Measurements from ENCODE around the gene NCAPD3.
"Not testable (repeated sequence)": the region's sequence is repeated elsewhere in the genome, so short reads cannot be mapped to it uniquely, and the experiment has no call there.

The NCAPD3 gene

DNA sequence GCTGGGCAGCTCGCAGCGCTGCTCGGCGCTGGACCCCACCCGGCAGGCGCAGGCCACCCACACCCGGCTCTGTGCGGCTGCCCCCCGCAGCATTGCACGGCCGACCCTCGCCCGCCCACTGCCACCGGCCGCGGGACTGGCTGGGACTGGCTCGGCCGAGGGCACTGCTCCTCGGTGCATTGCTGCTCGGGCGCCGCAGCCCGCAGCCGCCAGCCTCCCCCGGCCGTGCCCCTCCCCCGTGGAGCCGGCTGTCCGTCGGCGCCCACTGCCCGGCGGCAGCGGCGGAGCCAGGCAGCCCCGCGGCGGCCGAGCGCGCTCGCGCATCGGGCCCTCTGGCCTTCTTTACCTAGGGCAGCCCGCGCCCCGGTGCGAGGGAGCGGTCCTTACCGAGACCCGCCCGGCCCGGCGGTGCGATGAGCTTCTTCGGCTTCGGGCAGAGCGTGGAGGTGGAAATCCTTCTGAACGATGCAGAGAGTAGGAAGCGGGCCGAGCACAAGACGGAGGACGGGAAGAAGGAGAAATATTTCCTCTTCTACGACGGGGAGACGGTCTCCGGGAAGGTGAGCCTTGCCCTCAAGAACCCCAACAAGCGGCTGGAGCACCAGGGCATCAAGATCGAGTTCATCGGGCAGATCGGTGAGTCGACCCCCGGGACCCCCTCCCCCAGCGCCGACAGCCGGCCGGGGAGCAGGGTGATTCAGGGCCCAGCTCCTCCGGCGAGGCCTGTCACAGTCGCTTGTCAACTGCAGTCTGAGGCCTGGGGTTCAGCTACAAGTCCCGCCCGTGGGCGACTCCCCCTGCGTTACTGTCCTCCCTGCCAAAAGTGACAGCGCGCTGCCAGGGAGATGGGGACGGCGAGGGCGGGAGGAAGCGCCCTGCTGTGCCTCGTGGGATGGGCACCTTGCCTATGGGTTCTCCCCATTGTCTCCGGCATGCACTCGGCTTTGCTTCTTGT lies 1.2 kb upstream of the NCAPD3 start:
- peak; percentile 21 for DNase-seq (ENCODE audit: low spot score)

DNA sequence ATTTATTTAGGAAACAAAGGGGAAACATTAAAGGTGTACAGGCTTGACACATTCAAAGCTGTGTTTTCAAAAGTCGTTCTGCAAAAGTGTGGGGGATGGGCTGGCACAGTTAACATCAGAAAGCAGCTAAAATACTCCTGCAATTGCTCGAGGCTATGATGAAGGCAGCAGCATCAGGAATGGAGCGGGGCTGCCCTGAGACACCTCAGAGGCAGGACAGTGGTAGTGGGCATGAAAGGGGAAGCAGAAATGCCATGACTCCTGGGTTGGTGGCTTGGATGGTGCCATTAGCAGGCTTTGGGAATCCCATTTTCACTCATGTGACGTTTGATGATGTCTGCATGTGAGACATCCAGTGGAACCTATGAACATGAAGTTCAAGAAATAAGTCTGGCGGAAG lies 646 bp downstream of the NCAPD3 start:
- no peak for DNase-seq (ENCODE audit: low spot score)

DNA sequence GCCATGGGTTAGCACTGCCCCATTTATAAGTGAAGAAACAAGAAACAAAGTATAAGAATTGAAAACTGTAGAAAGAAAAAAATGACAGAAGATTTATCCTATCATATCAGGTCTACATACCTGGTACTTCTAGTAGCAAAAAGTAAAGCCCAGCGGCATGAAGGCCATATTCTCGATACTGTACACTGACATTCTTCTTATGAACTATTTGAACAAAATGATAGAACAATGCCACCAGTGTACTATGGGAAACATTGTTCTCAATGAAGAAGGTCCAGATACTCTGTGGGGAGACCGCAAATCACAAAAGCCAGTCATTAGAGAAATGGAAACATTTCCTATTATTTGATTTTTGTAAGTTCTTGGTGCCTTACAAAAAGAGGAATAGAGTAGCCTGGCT lies 7.0 kb downstream of the NCAPD3 start:
- no peak for DNase-seq (ENCODE audit: low spot score)

DNA sequence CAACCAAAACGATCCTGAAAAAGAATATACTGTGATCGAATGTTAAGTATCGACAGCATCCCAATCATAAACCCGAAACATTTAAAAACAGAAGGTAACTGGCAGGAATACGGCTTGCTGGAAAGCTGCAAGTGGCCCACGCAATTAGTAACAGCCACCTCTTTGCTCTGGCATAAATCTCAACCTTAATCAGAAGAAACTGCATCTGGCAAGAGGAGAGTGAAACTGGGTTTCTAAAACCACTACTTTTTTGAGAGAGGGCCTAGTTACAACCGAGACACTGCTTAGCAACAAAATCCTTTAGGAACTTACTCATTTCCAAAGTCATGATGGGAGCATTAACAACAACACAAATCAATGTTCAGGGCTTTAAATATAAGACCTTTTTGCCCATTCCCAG lies 7.9 kb downstream of the NCAPD3 start:
- DNase-seq (ENCODE audit: low spot score): no peak

DNA sequence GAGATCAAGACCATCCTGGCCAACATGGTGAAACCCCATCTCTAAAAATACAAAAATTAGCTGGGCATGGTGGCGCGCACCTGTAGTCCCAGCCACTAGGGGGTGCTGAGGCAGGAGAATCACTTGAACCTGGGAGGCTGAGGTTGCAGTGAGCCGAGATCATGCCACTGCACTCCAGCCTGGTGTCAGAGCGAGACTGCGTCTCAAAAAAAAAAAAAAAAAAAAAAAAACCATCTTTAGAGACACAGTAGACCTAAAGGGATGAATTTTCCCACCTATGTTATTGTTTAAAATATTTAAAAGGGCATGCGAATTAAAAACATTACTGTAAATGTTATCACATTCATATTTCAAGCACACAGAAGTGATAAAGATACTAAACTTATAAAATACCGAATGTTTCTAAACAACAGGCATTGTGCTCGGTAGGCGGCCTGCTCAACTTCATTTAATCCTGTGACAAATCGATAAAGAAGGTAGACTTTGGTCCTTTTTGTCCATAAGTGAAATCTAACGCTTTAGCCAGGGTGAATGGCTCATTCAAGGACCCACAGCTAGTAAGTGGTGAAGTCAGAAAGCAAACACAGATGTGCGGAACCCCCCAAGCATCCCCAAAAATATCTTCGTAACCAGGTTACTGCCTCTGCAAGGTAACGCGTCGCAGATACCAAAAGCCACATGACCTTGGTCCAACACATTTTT lies 16.1 kb downstream of the NCAPD3 start:
- no peak for DNase-seq (ENCODE audit: low spot score)

DNA sequence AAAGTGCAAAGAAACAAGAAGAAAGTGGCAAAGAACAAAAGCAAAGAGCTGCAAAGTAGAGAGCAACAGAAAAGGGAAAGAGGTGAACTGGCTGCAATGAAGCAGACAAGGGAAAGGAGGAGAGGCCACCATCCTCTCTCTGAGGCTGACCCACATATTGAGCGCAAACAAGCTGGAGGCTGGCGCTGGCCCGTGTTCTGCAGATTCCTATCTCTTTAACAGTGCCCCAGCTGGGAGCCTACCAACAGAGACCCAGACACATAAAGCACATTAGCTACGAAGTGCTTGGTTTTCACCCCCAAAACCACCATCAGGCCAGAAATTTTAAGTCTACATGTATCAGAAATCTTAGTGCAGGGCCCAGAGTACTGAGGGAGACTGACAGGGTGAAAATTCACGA lies 17.6 kb downstream of the NCAPD3 start:
- DNase-seq (ENCODE audit: low spot score): no peak

DNA sequence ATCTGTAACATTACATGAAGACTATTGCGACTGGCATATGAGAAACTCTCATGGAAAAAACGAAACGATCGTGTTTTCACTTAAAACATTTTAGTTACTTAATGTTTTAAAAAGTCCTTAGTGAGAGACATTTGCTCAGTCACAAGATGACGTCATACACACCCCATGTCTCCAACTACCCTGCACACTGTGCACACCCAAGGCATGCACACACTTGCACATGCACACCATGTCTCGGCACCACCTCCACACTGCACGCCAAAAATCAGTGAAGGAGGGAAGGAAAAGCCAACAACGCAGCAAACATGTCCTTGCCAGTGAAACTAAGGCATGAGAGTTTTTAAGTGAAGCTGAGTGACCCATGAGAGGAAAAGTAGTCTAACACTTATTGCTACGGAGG lies 18.0 kb downstream of the NCAPD3 start:
- no peak for DNase-seq (ENCODE audit: low spot score)

DNA sequence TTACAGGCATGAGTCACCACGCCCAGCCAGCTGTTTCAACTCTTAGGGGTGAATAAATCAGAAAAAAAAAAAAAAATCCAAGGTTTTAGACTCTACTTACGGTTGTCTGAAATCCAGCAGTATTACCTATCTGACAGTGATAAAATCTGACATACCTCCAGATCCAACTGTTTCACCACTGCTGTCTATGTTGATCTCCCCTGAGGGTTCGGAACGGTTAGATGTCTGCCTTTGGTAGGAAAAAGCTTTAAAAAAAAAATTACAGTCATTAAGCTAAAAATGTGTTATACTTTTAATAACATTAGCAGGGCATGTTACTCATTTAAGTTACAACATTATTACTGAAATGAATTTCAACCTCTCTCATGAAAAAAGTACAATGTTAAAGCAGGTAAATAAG lies 21.1 kb downstream of the NCAPD3 start:
- no peak for DNase-seq (ENCODE audit: low spot score)

DNA sequence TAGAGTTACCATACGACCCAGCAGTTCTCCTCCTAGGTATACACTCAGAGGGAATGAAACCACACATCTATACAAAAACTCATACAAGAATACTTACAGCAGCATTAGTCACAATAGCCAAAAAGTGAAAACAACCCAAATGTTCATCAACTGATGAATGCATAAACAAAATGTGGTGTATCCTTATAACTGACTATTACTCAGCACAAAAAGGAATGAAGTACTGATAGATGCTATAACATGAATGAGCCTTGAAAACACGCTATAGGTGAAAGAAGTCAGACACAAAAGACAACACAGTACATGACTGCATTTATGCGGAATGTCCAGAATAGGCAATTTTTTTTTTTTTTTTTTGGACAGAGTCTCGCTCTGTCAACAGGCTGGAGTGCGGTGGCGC lies 23.1 kb downstream of the NCAPD3 start:
- DNase-seq (ENCODE audit: low spot score): no peak

DNA sequence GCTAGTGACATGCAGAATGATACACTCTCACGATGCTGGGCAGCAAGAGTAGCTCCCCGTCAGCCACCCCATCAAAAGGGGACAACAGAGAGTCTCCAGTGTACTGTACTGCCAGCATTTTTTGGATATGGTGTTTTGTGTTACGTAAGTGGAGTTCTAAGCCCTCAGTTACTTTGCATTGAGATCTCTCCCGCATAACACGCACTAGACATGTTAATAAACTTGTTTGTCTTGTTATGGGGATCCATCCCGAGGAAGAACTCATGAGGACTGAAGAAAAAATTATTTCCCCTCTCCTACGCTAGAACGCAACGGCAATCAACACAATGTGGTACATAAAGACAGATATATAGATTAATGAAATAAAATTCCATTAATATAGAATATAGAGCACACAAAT lies 24.2 kb downstream of the NCAPD3 start:
- no peak for DNase-seq (ENCODE audit: low spot score)

DNA sequence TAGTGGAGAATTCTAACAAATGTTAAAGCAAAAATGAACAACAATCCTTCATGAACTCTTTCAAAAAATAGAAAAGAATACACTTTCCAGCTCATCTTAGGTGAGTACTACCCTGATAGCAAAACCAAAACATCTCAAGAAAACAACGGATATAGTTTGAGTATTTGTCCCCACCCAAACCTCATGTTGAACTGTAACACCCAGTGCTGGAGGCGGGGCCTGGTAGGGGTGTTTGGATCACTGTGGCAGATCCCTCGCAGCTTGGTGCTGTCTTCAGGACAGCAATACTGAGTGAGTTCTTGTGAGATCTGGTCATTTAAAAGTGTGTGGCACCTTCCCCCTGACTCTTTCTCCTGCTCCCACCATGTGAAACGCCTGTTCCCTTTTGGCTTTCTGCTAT lies 27.0 kb downstream of the NCAPD3 start:
- no peak for DNase-seq (ENCODE audit: low spot score)

DNA sequence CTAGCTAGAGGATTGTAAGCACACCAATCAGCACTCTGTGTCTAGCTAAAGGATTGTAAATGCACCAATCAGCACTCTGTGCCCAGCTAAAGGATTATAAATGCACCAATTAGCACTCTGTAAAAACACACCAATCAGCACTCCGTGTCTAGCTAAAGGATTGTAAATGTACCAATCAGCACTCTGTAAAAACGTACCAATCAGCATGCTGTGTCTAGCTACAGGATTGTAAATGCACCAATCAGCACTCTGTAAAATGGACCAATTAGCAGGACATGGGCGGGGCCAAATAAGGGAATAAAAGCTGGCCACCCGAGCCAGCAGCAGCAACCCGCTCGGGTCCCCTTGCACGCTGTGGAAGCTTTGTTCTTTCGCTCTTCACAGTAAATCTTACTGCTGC lies 35.7 kb downstream of the NCAPD3 start:
- not testable (repeated sequence) for DNase-seq (ENCODE audit: low spot score)

DNA sequence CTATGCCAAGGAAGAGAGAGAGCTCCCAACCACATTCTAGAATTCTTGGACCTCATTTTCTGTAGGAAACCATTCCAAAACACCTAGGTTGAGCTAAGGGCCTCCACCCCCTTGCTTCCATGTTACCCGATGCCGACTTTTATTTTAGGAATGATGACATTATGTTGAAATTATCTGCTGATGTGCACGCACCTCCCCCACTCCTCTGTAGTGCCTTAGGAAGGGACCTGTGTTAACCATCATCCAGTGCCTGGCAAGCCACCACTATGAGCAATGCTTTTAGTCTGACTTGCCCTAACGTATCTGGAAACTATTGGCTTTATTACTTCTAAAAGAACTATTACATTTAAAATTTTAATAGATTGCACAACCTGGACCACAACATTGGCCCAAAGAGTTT lies 42.1 kb downstream of the NCAPD3 start:
- DNase-seq (ENCODE audit: low spot score): no peak

DNA sequence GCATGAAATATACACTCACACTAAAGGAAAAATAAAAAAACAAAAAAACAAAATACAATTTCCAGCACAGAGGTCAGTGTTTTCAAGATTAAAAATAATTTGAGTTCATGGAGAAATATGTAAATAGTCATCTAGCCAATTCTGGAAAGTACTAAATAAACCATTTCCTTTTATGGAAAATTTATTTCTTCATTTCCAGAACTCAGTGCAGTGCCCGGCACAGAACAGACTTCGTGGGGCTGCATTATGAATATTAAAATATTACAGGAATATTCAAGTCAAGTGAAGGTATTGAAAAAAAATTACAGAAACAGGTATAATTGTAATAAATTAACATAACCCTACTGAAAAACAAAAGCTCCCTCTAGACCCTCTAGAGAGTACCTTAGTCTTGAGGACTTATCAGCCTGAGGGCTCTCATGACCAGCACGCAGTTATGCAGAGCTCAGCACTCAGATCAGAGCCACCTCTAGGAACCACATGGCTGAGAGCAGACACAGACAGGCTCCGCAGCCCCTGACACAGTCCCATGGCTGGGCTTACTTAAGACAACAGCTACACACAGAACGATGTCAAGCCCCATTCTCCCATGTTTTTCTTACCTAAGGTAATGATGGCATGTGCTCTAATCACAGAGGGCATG lies 45.6 kb downstream of the NCAPD3 start:
- no peak for DNase-seq (ENCODE audit: low spot score)

DNA sequence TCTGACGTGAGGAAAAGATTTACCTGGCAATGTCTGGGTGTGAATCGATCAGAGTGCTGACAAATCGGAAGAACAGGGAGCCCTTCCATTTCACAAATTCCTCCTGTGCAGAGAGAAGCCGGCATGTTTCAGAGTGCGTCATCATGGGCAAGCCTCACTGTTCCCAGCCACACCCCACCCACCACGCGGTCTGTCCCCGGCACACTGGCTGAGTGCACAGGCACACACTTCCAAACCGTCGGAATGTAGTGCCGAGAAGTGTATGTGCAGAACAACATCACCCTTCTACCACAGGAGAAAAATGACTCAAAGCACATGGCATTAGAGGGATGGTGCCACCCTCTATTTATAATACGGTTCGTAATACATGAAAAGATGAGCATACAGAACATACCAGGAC lies 47.5 kb downstream of the NCAPD3 start:
- DNase-seq (ENCODE audit: low spot score): no peak

DNA sequence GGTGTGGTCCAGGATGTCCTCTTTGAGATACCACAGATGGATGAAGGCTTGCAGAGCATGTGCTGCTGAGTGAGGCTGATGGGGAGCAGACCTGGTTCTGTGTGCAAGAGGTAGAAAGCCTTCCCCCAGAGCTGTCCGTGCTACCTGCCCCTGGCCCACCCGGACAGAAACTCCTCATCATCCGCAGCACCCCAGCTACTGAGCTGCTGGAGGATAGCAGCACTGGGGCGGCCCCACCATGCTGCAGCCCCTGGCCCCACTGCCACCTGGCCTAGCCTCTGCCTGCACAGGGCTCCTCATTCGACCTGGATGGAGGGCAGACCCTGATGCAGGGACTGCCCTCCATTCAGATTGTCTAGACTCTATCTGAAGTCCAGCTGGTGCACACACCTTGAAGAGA lies 50.5 kb downstream of the NCAPD3 start:
- no peak for DNase-seq (ENCODE audit: low spot score)

DNA sequence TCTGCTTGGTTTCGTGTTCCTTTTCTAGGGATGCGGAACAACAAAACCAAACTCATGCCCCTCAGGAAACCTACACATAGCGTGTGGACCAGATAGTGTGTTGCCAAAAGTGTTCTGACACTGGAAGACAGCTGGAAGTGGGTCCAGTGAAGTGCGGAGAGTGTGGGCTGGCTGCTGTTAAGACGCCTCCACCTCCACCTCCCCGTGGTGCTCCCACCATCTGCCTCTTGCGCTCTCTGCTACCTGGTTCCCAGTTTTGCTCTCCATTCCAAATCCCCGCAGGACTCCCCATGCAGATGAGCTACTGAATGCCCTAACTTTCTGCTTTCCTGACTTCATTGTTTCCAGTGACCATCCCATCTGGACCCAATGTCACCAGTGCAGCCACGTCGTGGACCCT lies 51.8 kb downstream of the NCAPD3 start:
- no peak for DNase-seq (ENCODE audit: low spot score)

DNA sequence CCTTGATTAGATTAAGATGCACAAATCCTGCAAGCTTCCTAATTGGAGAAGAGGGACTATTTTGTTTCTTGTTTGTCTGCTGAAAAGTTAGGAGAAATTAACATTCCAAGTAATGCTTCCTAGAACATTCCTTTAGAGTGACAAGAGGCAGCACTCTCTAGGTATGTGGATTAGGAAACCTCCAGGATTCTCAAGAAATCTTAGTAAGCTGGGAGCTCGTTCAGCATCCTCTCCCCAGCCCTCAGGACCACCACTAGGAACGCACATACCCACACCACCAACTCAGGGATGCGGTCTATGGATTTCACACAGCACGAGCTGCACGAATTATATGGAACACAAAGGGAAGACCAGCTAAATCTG lies 52.9 kb downstream of the NCAPD3 start:
- DNase-seq (ENCODE audit: low spot score): no peak

DNA sequence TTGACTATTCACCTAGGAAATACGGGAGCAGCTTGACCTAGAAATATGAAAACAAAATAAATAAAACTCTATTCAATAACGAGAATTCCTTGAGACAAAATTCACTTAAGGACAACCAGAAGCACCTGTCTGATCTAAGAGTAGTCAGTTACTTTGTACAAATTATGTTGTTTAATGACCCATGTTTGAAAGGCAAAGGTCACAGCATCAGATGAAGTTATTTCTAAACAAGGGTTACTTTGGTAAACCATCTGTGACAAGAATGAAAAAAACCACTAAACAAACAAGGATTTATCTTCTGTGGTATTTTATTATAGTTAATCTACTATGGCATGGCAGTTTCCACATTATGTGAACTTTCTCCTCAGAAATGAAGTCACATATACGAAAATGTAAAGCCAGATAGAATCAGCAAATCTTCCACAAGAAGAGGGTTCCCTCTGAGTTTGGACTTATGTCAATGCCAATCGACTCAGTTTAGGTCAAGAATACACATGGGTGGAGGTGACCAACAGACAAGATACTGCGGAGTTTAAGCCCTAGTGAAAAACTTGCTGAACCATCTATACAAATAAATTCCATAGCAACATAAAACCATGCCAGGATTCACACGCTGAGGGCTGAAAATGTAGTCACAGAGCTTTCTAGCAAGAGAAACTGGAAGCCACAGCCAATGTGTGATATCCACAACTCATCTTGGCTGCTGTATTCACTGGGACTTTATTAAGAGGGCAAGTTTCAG lies 53.4 kb downstream of the NCAPD3 start:
- DNase-seq (ENCODE audit: low spot score): no peak

DNA sequence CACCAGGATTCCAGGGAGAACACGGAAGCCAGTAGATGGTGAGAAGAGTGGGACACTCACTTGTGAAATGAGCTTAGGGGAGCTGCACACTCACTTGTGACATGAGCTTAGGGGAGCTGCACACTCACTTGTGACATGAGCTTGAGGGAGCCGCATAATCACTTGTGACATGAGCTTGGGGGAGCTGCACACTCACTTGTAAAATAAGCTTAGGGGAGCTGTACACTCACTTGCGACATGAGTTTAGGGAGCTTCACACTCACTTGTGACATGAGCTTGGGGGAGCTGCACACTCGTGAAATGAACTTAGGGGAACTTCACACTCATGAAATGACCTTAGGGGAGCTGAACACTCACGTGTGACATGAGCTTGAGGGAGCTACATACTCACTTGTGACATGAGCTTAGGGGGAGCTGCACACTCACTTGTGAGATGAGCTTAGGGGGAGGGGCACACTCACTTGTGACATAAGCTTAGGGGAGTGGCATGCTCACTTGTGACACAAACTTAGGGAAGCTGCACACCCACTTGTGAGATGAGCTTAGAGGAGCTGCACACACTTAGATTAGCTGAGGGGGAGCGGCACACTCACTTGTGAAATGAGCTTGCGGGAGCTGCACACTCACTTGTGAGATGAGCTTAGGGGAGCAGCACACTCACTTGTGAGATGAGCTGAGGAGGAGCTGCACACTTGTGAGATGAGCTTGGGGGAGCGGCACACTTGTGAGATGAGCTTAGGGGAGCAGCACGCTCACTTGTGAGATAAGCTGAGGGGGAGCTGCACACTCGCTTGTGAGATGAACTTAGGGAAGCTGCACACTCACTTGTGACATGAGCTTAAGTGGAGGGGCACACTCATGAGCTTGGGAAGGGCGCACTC lies 59.0 kb downstream of the NCAPD3 start:
- no peak for DNase-seq (ENCODE audit: low spot score)

DNA sequence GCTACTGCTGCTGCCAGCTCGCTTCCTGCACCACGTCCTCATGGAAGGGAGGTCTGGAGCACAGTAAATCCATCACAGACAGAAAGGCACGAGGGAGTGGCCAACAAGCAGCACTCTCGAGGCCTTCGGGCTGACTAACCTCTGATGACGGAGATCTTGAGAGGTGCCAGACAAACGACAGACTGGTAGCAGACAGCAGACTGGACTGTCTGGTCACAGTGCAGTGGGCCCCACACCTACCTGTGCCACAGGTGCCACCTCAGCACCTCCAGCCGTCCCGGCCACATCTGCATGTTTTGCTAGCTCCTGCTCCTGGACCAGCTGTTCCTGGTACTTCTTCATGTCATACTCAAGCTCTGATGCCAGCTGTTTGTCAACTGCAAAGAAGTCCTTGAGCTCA lies 64.1 kb downstream of the NCAPD3 start:
- no peak for DNase-seq (ENCODE audit: low spot score)

All from HuH-7 (cell line).